PFSK-1 (cell line): ENCODE data around the gene NPSR1.

Experiments used
- POLR2AphosphoS5 ChIP-seq: IDR thresholded peaks from 2 replicates; pipeline ENCODE4 v1.6.1; 2012; ENCODE audit warnings: low read depth, mild to moderate bottlenecking, control low read depth, low read length, moderate library complexity
- REST ChIP-seq, 2 experiments: IDR thresholded peaks; 2 replicates each; pipeline versions ENCODE4 v1.6.1 to v1.8.0; 2011 to 2012; ENCODE audit warnings: low read depth in 2 of 2, low read length in 2 of 2, control low read depth in 1 of 2, inconsistent platforms in 1 of 2, mild to moderate bottlenecking in 1 of 2, moderate library complexity in 1 of 2; ENCODE audit not compliant: insufficient read depth in 1 of 2
- SIN3A ChIP-seq: IDR thresholded peaks from 2 replicates; pipeline ENCODE4 v1.6.1; 2012; ENCODE audit warnings: mild to moderate bottlenecking, low read length, moderate library complexity, borderline replicate concordance; ENCODE audit not compliant: insufficient read depth
- TAF1 ChIP-seq: IDR thresholded peaks from 2 replicates; pipeline ENCODE4 v1.6.1; 2012; ENCODE audit warnings: low read length, control low read depth, borderline replicate concordance; ENCODE audit not compliant: insufficient read depth

- no peak for TF ChIP-seq POLR2AphosphoS5
- no peak for TF ChIP-seq TAF1
- no peak for TF ChIP-seq SIN3A
- no peak for TF ChIP-seq REST (IDR thresholded peaks at IDR 0.05; ENCODE audit: insufficient read depth in 1 of 2, low read depth in 2 of 2, low read length in 2 of 2)
These were observed 122.5 kb downstream of the NPSR1 start for GRCh38 chr7:34780546-34780945.
